Hepatocyte (in vitro differentiated cells): ENCODE data around the gene SEC14L6. TPM values are rescaled to one million over a fixed set of nuclear protein-coding genes. Genes with fewer than 3 reads are reported as not detected.

ENCODE experiments used
- DNase-seq: peaks from one replicate; pipeline ENCODE4 v3.0.0-alpha.2; 2016; ENCODE audit warnings: low spot score
- H2AFZ ChIP-seq: fragments of 200-600 bp; sonication (generic); 2 replicates; pipeline ENCODE4 v1.6.0; 2016; ENCODE audit warnings: antibody characterized with exemption, mild to moderate bottlenecking
- H3K27ac ChIP-seq: fragments of 200-600 bp; sonication (generic); 2 replicates; pipeline ENCODE4 v1.5.1; 2016; ENCODE audit warnings: mild to moderate bottlenecking
- H3K27me3 ChIP-seq: fragments of 200-600 bp; sonication (generic); 2 replicates; pipeline ENCODE4 v1.6.1; 2016
- H3K36me3 ChIP-seq: fragments of 200-600 bp; sonication (generic); replicated peaks from 2 replicates; pipeline ENCODE4 v1.5.1; 2016; ENCODE audit warnings: low read depth; ENCODE audit not compliant: insufficient read depth
- H3K4me1 ChIP-seq: fragments of 200-600 bp; sonication (generic); 2 replicates; pipeline ENCODE4 v1.5.1; 2016; ENCODE audit warnings: mild to moderate bottlenecking, moderate library complexity; ENCODE audit not compliant: insufficient read depth
- H3K4me2 ChIP-seq: fragments of 200-600 bp; sonication (generic); 2 replicates; pipeline ENCODE4 v1.6.0; 2016
- H3K4me3 ChIP-seq: fragments of 200-600 bp; sonication (generic); 2 replicates; pipeline ENCODE4 v1.5.1; 2016; ENCODE audit warnings: mild to moderate bottlenecking
- H3K79me2 ChIP-seq: fragments of 200-600 bp; sonication (generic); 2 replicates; pipeline ENCODE4 v1.6.0; 2017; ENCODE audit warnings: mild to moderate bottlenecking
- H3K9me2 ChIP-seq: fragments of 200-600 bp; sonication (generic); replicated peaks from 2 replicates; pipeline ENCODE4 v1.6.0; 2017; ENCODE audit warnings: mild to moderate bottlenecking; ENCODE audit not compliant: insufficient read depth
- H3K9me3 ChIP-seq: fragments of 200-600 bp; sonication (generic); 2 replicates; pipeline ENCODE4 v1.5.1; 2016; ENCODE audit warnings: low read depth, mild to moderate bottlenecking
- H4K20me1 ChIP-seq: fragments of 200-600 bp; sonication (generic); 2 replicates; pipeline ENCODE4 v1.6.0; 2016; ENCODE audit warnings: mild to moderate bottlenecking; ENCODE audit not compliant: insufficient read depth, poor library complexity, severe bottlenecking
- CTCF ChIP-seq: fragments of 200-600 bp; sonication (generic); IDR thresholded peaks from 2 replicates; pipeline ENCODE4 v1.5.1; 2016; ENCODE audit warnings: antibody characterized with exemption, mild to moderate bottlenecking; ENCODE audit not compliant: poor library complexity
- EZH2 ChIP-seq: fragments of 200-600 bp; sonication (generic); IDR thresholded peaks from 2 replicates; pipeline ENCODE4 v1.6.1; 2016; ENCODE audit warnings: antibody characterized with exemption, mild to moderate bottlenecking, borderline replicate concordance
- EZH2phosphoT487 ChIP-seq: fragments of 200-600 bp; sonication (generic); IDR thresholded peaks from one replicate; pipeline ENCODE4 v1.6.1; 2018; ENCODE audit warnings: antibody characterized with exemption, mild to moderate bottlenecking, low read depth, moderate library complexity; ENCODE audit not compliant: unreplicated experiment, severe bottlenecking
- WGBS: methylation state at CpG from one replicate; pipeline ENCODE4 v1.1.6; 2016; ENCODE audit warnings: low lambda C conversion rate; ENCODE audit errors: missing lambda C conversion rate; 5-methylcytosine and 5-hydroxymethylcytosine counted together
- polyA plus RNA-seq: library from polyadenylated mRNA; unstranded; fragments of >200 nt; fragmentation: Nextera tagmentation; extraction: Ambion mirVana; gene quantifications from 2 replicates; pipeline ENCODE4 v1.2.1, GENCODE V29; 2016
- total RNA-seq: library from RNA; depleted of rRNA; stranded (reverse); fragments of >200 nt; gene quantifications from 2 replicates; pipeline ENCODE4 v1.2.3, GENCODE V29; 2014

SEC14L6 gene
- total and polyA plus RNA-seq, 2 experiments from 2014 or later = 0.07 TPM; not detected in 1

GRCh38 chr22:30582788-30583545 lies 36.4 kb upstream of the SEC14L6 start:
- Histone ChIP-seq H4K20me1 (no peaks in the 10 kb centered on the region), H3K36me3 (no peaks in the 10 kb centered on the region), H3K9me2 (no peaks in the 10 kb centered on the region), H3K9me3 (no peaks in the 10 kb centered on the region), H3K4me2 (no peak overlapping the region), H3K27me3 (no peaks in the 10 kb centered on the region), H3K4me1 (no peaks in the 10 kb centered on the region), H3K4me3 (no peak overlapping the region), H3K79me2 (no peaks in the 10 kb centered on the region), H3K27ac (no peak overlapping the region), H2AFZ (no peak overlapping the region)
- TF ChIP-seq EZH2phosphoT487 (no peak), EZH2 (no peak), CTCF (no peak)
- 83% methylated on average over 11 of the region's 13 CpGs for WGBS
- no peak for DNase-seq

GRCh38 chr22:30582051-30582450 lies 35.5 kb upstream of the SEC14L6 start:
- WGBS = 96% methylated on average over 6 of the region's 6 CpGs
- Histone ChIP-seq H4K20me1 (no peaks in the 10 kb centered on the region), H3K4me2 (no peak overlapping the region), H3K9me2 (no peaks in the 10 kb centered on the region), H3K27me3 (no peaks in the 10 kb centered on the region), H3K79me2 (no peaks in the 10 kb centered on the region), H3K4me1 (no peaks in the 10 kb centered on the region), H2AFZ (no peak overlapping the region), H3K27ac (no peak overlapping the region), H3K9me3 (no peaks in the 10 kb centered on the region), H3K36me3 (no peaks in the 10 kb centered on the region), H3K4me3 (no peak overlapping the region)
- TF ChIP-seq EZH2 (no peak), EZH2phosphoT487 (no peak), CTCF (no peak)
- no peak for DNase-seq

GRCh38 chr22:30580896-30581295 lies 34.4 kb upstream of the SEC14L6 start:
- Histone ChIP-seq H2AFZ (no peak overlapping the region), H4K20me1 (no peaks in the 10 kb centered on the region), H3K27me3 (no peaks in the 10 kb centered on the region), H3K4me2 (no peak overlapping the region), H3K36me3 (no peaks in the 10 kb centered on the region), H3K27ac (no peak overlapping the region), H3K9me2 (no peaks in the 10 kb centered on the region), H3K4me1 (no peaks in the 10 kb centered on the region), H3K9me3 (no peaks in the 10 kb centered on the region), H3K4me3 (no peak overlapping the region), H3K79me2 (no peaks in the 10 kb centered on the region)
- TF ChIP-seq CTCF = no peak
- no peak for TF ChIP-seq EZH2phosphoT487
- TF ChIP-seq EZH2 = no peak
- no peak for DNase-seq
- WGBS = 93% methylated on average over 6 of the region's 6 CpGs
